ENCODE data around the gene PCDHA2.
"Not testable (repeated sequence)": the region's sequence is repeated elsewhere in the genome, so short reads cannot be mapped to it uniquely, and the experiment has no call there.

Gene PCDHA2

DNA sequence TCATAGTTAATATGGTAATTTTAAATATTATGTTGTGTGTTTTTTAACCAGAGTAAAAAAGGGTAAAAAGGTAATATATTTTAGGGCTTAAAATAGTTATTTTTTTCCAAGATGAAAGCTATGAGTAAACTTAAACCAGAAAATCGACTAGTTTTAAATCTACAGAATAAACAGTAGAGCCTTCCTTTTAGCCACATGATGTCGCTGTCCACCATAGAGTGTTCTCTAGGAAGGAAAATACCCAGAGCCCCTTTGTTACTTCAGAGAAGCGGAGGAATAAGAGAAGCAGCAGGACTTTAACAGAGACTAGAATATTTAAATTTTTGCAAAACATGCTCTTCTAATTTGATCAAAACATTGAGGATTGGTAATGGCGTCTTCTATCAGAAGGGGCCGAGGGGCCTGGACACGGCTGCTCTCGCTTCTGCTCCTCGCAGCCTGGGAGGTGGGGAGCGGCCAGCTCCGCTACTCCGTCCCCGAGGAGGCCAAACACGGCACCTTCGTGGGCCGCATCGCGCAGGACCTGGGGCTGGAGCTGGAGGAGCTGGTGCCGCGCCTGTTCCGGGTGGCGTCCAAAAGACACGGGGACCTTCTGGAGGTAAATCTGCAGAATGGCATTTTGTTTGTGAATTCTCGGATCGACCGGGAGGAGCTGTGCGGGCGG lies at the start of gene PCDHA2:
PCDHA2 (plus strand) TSS at position 258 of the 664 bp plus-strand sequence.
- peak; percentile 38 for DNase-seq (ENCODE audit: low spot score)

GRCh38 chr5:140753561-140753960 lies 41.1 kb upstream of the PCDHA2 start:
- DNase-seq (ENCODE audit: low spot score) = no peak

GRCh38 chr5:140764177-140764973 lies 30.3 kb upstream of the PCDHA2 start:
- no peak for DNase-seq (ENCODE audit: low spot score)

DNA sequence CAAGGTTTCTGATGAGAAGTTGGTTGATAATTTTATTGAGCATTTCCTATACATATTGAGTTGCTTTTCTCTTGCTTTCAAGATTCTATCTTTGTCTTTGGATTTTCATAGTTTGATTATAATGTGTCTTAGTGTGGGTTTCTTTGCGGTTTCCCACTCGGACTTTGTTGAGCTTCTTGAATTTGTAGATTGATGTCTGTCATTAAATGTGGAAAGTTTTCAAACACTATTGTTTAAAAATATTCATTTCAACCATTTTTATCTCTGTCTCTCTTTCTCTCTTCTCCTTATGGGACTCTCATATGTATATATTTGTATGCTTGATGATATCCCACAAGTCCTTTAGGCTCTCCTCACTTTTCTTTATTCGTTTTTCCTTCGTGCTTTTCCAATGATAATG lies 27.2 kb upstream of the PCDHA2 start:
- no peak for DNase-seq (ENCODE audit: low spot score)

DNA sequence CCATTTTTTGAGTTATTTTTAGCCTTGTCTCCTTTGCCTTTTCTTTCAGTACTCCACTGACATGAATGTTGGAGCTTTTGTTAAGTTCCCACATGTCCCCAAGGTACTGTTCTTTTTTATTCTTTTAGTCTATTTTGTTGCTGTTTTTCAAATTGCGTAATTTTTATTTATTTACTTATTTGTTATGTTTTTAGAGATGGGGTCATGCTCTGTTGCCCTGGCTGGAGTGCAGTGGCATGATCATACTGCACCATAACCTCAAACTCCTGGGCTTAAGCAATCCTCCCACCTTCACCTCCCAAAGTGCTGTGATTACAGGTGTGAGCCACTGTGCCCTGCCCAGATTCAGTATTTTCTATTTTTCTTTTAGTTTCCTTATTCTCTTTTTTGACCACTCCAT lies 14.1 kb upstream of the PCDHA2 start:
- no peak for DNase-seq (ENCODE audit: low spot score)

GRCh38 chr5:140785905-140786686 lies 8.6 kb upstream of the PCDHA2 start, which contains the start of gene PCDHA1:
Gene PCDHA1 (plus strand): TSS chr5:140786140.
- no peak for DNase-seq (ENCODE audit: low spot score)

DNA sequence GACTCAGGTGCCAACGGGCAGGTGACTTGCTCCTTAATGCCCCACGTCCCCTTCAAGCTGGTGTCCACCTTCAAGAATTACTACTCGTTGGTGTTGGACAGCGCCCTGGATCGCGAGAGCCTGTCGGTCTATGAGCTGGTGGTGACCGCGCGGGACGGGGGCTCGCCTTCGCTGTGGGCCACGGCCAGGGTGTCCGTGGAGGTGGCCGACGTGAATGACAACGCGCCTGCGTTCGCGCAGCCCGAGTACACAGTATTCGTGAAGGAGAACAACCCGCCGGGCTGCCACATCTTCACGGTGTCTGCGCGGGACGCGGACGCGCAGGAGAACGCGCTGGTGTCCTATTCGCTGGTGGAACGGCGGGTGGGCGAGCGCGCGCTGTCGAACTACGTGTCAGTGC lies 7.2 kb upstream of the PCDHA2 start:
- DNase-seq (ENCODE audit: low spot score) = not testable (repeated sequence)

DNA sequence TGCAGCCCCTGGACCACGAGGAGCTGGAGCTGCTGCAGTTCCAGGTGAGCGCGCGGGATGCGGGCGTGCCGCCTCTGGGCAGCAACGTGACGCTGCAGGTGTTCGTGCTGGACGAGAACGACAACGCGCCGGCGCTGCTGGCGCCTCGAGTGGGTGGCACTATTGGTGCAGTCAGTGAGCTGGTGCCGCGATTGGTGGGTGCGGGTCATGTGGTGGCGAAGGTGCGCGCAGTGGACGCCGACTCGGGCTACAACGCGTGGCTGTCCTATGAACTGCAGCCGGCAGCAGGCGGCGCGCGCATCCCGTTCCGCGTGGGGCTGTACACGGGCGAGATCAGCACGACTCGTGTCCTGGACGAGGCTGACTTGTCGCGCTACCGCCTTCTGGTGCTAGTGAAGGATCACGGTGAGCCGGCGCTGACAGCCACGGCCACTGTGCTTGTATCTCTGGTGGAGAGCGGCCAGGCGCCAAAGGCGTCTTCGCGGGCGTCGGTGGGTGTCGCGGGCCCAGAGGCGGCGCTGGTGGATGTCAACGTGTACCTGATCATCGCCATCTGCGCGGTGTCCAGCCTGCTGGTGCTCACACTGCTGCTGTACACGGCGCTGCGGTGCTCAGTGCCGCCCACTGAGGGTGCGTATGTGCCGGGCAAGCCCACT lies 6.7 kb upstream of the PCDHA2 start:
- not testable (repeated sequence) for DNase-seq (ENCODE audit: low spot score)

GRCh38 chr5:140791089-140791488 lies 3.6 kb upstream of the PCDHA2 start:
- DNase-seq (ENCODE audit: low spot score) = no peak

DNA sequence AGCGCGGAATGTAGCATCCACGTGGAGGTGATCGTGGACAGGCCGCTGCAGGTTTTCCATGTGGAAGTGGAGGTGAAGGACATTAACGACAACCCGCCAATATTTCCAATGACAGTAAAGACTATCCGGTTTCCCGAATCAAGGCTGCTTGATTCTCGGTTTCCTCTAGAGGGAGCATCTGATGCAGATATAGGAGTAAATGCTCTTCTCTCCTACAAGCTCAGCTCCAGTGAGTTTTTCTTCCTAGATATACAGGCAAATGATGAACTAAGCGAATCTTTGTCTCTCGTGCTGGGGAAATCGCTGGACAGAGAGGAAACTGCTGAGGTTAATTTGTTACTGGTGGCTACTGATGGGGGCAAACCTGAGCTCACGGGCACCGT lies 598 bp downstream of the PCDHA2 start:
- DNase-seq (ENCODE audit: low spot score) = peak; percentile 62

DNA sequence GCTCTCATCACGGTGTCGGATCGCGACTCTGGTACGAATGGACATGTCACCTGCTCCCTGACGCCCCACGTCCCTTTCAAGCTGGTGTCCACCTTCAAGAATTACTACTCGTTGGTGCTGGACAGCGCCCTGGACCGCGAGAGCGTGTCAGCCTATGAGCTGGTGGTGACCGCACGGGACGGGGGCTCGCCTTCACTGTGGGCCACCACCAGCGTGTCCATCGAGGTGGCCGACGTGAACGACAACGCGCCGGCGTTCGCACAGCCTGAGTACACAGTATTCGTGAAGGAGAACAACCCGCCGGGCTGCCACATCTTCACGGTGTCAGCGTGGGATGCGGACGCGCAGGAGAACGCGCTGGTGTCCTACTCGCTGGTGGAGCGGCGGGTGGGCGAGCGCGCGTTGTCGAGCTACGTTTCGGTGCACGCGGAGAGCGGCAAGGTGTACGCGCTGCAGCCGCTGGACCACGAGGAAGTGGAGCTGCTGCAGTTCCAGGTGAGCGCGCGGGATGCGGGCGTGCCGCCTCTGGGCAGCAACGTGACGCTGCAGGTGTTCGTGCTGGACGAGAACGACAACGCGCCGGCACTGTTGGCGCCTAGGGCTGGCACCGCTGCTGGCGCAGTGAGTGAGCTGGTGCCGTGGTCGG lies 1.5 kb downstream of the PCDHA2 start:
- not testable (repeated sequence) for DNase-seq (ENCODE audit: low spot score)

DNA sequence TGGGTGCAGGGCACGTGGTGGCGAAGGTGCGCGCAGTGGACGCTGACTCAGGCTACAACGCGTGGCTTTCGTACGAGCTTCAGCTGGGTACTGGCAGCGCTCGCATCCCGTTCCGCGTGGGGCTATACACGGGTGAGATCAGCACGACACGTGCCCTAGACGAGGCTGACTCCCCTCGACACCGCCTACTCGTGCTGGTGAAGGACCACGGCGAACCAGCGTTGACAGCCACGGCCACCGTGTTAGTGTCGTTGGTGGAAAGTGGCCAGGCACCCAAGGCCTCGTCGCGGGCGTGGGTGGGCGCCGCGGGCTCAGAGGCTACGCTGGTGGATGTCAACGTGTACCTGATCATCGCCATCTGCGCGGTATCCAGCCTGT lies 2.1 kb downstream of the PCDHA2 start:
- no peak for DNase-seq (ENCODE audit: low spot score)

GRCh38 chr5:140800816-140801493 lies 6.3 kb downstream of the PCDHA2 start, which contains the start of gene PCDHA3:
Gene PCDHA3 (plus strand): TSS chr5:140801057.
- DNase-seq (ENCODE audit: low spot score) = peak; percentile 46

DNA sequence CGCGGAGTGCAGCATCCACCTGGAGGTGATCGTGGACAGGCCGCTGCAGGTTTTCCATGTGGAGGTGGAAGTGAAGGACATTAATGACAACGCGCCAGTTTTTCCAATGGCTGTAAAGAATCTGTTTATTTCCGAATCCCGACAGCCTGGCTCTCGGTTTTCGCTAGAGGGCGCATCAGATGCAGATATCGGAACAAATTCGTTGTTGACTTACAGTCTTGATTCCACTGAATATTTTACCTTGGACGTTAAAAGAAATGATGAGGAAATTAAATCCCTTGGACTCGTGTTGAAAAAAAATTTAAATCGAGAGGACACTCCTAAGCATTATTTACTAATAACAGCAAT lies 6.8 kb downstream of the PCDHA2 start:
- peak; percentile 61 for DNase-seq (ENCODE audit: low spot score)

DNA sequence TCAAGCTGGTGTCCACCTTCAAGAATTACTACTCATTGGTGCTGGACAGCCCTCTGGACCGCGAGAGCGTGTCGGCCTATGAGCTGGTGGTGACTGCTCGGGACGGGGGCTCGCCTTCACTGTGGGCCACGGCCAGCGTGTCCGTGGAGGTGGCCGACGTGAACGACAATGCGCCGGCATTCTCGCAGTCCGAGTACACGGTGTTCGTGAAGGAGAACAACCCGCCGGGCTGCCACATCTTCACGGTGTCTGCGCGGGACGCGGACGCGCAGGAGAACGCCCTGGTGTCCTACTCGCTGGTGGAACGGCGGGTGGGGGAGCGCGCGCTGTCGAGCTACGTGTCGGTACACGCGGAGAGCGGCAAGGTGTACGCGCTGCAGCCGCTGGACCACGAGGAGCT lies 7.7 kb downstream of the PCDHA2 start:
- not testable (repeated sequence) for DNase-seq (ENCODE audit: low spot score)

- DNase-seq (ENCODE audit: low spot score) = no peak
Measured at GRCh38 chr5:140802781-140803271, 8.2 kb downstream of the PCDHA2 start.

GRCh38 chr5:140806834-140807775 lies 12.5 kb downstream of the PCDHA2 start, which contains the start of gene PCDHA4:
Gene PCDHA4 (plus strand): TSS chr5:140807068.
- DNase-seq (ENCODE audit: low spot score) = peak; percentile 37

DNA sequence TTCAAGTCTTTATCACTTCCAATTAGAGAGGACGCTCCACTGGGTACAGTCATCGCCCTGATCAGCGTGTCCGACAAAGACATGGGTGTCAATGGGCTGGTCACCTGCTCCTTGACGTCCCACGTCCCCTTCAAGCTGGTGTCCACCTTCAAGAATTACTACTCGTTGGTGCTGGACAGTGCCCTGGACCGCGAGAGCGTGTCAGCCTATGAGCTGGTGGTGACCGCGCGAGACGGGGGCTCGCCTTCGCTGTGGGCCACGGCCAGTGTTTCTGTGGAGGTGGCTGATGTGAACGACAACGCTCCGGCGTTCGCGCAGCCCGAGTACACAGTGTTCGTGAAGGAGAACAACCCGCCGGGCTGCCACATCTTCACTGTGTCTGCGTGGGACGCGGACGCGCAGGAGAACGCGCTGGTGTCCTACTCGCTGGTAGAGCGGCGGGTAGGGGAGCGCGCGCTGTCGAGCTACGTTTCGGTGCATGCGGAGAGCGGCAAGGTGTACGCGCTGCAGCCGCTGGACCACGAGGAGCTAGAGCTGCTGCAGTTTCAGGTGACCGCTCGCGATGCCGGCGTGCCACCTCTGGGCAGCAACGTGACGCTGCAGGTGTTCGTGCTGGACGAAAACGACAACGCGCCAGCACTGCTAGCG lies 13.7 kb downstream of the PCDHA2 start:
- not testable (repeated sequence) for DNase-seq (ENCODE audit: low spot score)

- DNase-seq (ENCODE audit: low spot score) = no peak
Measured at GRCh38 chr5:140808889-140809291, 14.2 kb downstream of the PCDHA2 start.
